Right cardiac atrium (tissue), 5 donors: ENCODE data around the gene SCYL1. TPM values are rescaled to one million over a fixed set of nuclear protein-coding genes. Genes with fewer than 3 reads are reported as not detected.
"Not testable (repeated sequence)": the region's sequence is repeated elsewhere in the genome, so short reads cannot be mapped to it uniquely, and the experiment has no call there.

Experiments
- ATAC-seq, 2 donors: fragments of 200-7000 bp; cut with Tn5 transposase; one replicate each; pipeline versions ENCODE4 v1.8.0 to v1.9.1; 2020; ENCODE audit warnings: moderate library complexity in 2 of 2, mild to moderate bottlenecking in 1 of 2
- DNase-seq, 3 donors: peaks; one replicate each; pipeline ENCODE4 v3.0.0-alpha.2; 2020
- H3K27ac ChIP-seq: one replicate; pipeline ENCODE4 v1.5.1; 2013; ENCODE audit warnings: mild to moderate bottlenecking, low read length, control low read depth, moderate library complexity
- H3K27me3 ChIP-seq: one replicate; pipeline ENCODE4 v1.6.1; 2013; ENCODE audit not compliant: control insufficient read depth, insufficient read depth
- H3K4me1 ChIP-seq: one replicate; pipeline ENCODE4 v1.6.1; 2013; ENCODE audit warnings: low read length; ENCODE audit not compliant: control insufficient read depth, insufficient read depth
- H3K4me3 ChIP-seq: one replicate; pipeline ENCODE4 v1.5.1; 2013; ENCODE audit warnings: low read length, control low read depth
- H3K9me3 ChIP-seq: one replicate; pipeline ENCODE4 v1.6.1; 2013; ENCODE audit warnings: low read length; ENCODE audit not compliant: control insufficient read depth
- WGBS: extraction: QIAGEN DNeasy Blood & Tissue Kit; methylation state at CpG from one replicate; pipeline ENCODE4 v1.1.7; 2013; 5-methylcytosine and 5-hydroxymethylcytosine counted together
- intact Hi-C, 4 donors: fragments of 100-400 bp; cut with DNase I; formaldehyde crosslinking; loops; one replicate each; pipeline versions ENCODE4 v1.11.0 to v1.14.0; 2022 to 2023
- polyA plus RNA-seq: library from polyadenylated mRNA; stranded (reverse); fragments of 200-250 nt; gene quantifications from one replicate; pipeline ENCODE4 v1.2.3, GENCODE V29; 2013
- total RNA-seq, 4 donors: library from RNA; stranded (reverse); fragmentation: NEBNext Ultra II Directional; extraction: Animal tissue kit (Norgen Biotek cat#: 25700); gene quantifications; one replicate each; pipeline ENCODE4 v1.2.1, GENCODE V29; 2021
- donor health status: healthy with polysubstance abuse.
- donor health status: DM: no; HTN: yes; CAD: no.
- donor health status: DM: no; HTN: no; CAD: no.
- donor health status: DM: no; HTN: yes; CAD: no; lungs with severe emphysema.
- donor health status: DM: yes; HTN: yes; CAD: no.

The SCYL1 gene
- total and polyA plus RNA-seq, 5 donors, result 56.6 to 65.2 (median 61.9) TPM

DNA sequence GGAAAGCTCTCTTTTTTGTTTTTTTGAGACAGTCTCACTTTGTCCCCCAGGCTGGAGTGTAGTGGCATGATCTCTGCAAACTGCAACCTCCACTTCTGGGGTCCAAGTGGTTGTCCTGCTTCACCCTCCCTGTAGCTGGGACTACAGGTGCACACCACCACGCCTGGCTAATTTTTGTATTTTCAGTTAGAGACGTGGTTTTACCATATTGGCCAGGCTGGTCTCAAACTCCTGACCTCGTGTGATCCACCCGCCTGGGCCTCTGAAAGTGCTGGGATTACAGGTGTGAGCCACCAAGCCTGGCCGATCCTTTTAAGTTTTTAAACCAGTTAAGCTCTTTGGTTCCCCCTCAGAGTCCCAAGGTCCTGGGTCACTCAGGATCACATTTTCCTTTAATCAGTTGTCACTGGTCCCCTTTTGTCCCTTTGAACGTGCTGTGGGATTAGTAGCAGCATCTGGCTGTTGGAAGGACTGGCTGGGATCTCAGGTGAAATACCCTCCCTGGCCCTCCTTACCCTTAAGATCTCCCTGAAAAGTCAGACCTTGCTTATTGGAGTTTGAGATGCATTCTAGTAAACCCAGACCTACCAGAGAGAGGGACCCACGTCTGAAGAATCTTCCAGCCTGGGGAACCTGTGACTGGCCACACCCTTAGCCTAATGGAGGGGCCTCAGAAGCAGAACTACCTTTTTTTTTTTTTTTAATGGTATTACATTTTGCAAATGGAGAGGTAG, 17.9 kb upstream of the SCYL1 start:
- Histone ChIP-seq H3K27me3 (no peaks in the 10 kb centered on the region), H3K4me3 (no peak overlapping the region), H3K9me3 (no peaks in the 10 kb centered on the region), H3K4me1 (no peaks in the 10 kb centered on the region), H3K27ac (peak overlapping the region; percentile 99)
- intact Hi-C loops, result loop anchor here in 2 of 4 donors (5.0 kb wide), 2 partner anchors 35 to 90 kb away; no protein-coding TSS in a partner anchor
- peak in 2 of 3 donors; percentile 25 to 55 for DNase-seq
- 17% methylated on average over 7 of the region's 7 CpGs for WGBS
- ATAC-seq, result peak; percentile 28 to 44

DNA sequence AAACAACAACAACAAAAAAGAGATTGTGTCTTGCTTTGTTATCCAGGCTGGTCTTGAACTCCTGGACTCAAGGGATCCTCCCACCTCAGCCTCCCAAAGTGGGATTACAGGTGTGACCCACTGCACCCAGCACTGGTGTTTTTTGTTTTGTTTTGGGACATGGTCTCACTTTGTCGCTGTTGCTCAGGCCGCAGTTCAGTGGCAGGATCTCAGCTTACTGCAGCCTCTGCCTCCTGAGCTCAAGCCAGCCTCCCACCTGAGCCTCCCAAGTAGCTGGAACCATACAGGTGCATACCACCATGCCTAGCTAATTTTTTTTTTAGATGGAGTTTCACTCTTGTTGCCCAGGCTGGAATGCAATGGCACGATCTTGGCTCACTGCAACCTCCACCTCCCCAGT, 12.6 kb upstream of the SCYL1 start:
- not testable (repeated sequence) for ATAC-seq, H3K9me3 ChIP-seq, H3K27ac ChIP-seq, H3K4me3 ChIP-seq, H3K27me3 ChIP-seq, H3K4me1 ChIP-seq
- intact Hi-C loops, result loop anchor here in 3 of 4 donors (5.0 to 10.0 kb wide), 3 partner anchors 35 to 128 kb away; partner anchors contain the start of genes FRMD8 (in 1 of the 3) and SLC25A45 (in 1 of the 3)
- 93% methylated on average over 3 of the region's 3 CpGs for WGBS
- DNase-seq, result peak in 1 of 3 donors; percentile 9

DNA sequence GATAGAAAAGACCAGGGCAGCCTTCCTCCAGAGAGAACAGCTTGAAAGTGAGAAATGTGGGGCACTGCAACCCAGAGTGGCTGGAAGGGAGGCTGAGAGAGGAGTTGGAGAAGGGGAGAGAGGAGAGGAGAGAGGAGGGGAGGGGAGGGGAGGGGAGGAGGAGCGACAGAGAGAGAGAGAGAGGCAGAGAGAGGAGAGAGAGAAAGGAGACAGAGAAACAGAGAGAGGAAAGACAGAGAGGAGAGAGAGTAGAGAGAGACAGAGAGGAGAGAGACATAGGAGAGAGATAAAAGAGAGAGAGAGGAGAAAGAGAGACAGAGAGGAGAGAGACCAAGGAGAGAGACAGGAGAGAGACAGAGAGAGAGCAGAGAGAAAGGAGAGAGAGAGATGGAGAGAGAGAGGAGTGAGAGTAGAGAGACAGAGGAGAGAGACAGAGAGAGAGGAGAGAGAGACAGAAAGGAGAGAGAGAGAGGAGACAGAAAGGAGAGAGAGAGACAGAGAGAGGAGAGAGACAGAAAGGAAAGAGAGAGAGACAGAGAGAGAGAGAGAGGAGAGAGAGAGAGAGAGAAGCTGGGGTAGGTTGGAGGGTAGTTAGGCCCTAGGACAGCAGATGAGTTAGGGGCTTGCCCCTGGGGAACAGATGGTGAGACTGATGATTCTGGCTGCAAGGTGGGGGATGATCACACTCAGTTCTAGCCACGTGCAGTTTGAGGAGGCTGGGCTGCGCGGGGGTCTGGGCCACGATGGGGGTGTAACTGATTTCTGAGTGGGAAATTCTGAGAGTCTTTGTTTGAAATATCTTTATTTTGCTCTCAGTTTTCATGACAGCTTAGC, 8.5 kb upstream of the SCYL1 start:
- H3K27me3 ChIP-seq, result no peaks in the 10 kb centered on the region
- ATAC-seq, result no peak
- no peak overlapping the region for H3K4me3 ChIP-seq

DNA sequence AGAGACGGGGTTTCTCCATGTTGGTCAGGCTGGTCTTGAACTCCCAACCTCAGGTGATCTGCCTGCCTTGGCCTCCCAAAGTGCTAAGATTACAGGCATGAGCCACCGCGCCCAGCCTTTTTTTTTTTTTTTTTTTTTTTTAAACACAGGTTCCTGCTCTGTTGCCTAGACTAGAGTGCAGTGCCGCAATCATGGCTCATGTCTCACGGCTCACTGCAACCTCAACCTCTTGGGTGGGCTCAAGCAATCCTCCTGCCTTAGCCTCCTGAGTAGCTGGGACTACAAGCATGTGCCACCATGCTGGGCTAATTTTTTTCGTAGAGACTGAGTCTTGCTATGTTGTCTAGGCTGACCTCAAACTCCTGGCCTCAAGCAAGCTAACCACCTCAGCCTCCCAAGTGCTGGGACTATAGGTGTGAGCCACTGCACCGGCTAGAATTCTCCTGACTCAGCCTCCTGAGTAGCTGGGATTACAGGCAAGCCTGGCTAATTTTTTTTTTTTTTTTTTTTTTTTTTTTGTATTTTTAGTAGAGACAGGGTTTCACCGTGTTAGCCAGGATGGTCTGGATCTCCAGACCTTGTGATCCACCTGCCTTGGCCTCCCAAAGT, 5.8 kb upstream of the SCYL1 start:
- H3K27me3 ChIP-seq, H3K27ac ChIP-seq, ATAC-seq, H3K9me3 ChIP-seq, DNase-seq, H3K4me1 ChIP-seq, H3K4me3 ChIP-seq: not testable (repeated sequence)
- intact Hi-C loops, result loop anchor here in 3 of 4 donors (5.0 to 10.0 kb wide), 3 partner anchors 134 to 157 kb away; partner anchors contain the start of genes FRMD8 (in 1 of the 3) and SLC25A45 (in 1 of the 3)
- 86% methylated on average over 8 of the region's 8 CpGs for WGBS

More for the DNA sequence above, 8.5 kb upstream of the SCYL1 start:
- Histone ChIP-seq H3K4me1 (no peaks in the 10 kb centered on the region), H3K27ac (no peak overlapping the region), H3K9me3 (no peaks in the 10 kb centered on the region)
- no peak for DNase-seq
- 66% methylated on average over 5 of the region's 5 CpGs for WGBS
- intact Hi-C loops, result loop anchor here in 3 of 4 donors (5.0 to 10.0 kb wide), 3 partner anchors 132 to 154 kb away; partner anchors contain the start of genes FRMD8 (in 1 of the 3) and SLC25A45 (in 1 of the 3)

DNA sequence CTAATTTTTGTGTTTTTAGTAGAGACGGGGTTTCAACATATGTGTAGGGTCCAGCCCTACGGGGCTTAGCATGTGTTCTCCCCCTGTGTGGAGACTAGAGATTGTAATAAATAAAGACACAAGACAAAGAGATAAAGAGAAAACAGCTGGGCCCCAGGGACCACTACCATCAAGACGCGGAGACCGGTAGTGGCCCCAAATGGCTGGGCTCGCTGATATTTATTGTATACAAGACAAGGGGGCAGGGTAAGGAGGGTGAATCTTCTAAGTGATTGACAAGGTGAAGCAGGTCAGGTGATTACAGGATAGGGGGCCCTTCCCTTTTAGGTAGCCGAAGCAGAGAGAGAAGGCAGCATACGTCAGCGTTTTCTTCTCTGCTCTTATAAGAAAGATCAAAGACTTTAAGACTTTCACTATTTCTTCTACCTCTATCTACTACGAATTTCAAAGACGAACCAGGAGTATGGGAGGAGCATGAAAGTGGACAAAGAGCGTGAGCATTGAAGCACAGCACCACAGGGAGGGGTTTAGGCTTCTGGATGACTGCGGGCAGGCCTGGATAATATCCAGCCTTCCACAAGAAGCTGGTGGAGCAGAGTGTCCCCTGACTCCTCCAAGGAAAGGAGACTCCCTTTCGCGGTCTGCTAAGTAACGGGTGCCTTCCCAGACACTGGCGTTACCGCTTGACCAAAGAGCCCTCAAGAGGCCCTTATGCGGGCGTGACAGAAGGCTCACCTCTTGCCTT, 2.9 kb upstream of the SCYL1 start:
- H3K9me3 ChIP-seq, intact Hi-C loops, DNase-seq, H3K27ac ChIP-seq, H3K4me3 ChIP-seq, ATAC-seq, H3K27me3 ChIP-seq, H3K4me1 ChIP-seq: not testable (repeated sequence)
- WGBS, result 77% methylated on average over 20 of the region's 20 CpGs

DNA sequence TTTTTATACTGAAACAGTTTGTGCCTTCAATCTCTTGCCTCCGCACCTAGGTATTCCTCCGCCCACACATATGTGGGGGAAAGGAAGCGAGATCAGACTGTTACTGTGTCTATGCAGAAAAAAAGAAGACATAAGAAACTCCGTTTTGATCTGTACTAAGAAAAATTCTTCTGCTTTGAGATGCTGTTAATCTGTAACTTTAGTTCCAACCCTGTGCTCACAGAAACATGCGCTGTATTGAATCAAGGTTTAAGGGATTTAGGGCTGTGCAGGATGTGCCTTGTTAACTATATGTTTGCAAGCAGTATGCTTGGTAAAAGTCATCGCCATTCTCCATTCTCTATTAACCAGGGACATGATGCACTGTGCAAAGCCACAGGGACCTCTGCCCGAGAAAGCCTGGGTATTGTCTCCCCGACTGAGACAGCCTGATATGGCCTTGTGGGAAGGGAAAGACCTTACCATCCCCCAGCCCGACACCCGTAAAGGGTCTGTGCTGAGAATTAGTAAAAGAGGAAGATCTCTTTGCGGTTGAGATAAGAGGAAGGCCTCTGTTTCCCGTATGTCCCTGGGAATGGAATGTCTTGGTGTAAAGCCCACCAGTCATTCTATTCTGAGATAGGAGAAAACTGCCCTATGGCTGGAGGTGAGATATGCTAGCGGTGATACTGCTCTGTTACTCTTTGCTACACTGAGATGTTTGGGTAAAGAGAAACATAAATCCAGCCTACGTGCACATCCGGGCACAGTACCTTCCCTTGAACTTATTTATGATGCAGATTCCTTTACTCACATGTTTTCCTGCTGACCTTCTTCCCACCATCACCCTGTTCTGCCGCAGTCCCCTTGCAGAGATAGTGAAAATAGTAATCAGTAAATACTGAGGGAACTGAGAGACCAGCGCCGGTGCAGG, 1.9 kb upstream of the SCYL1 start:
- H3K27ac ChIP-seq, H3K4me3 ChIP-seq, H3K9me3 ChIP-seq, H3K27me3 ChIP-seq, intact Hi-C loops, H3K4me1 ChIP-seq, ATAC-seq: not testable (repeated sequence)
- DNase-seq, result peak in 1 of 3 donors; percentile 5
- 65% methylated on average over 18 of the region's 18 CpGs for WGBS

DNA sequence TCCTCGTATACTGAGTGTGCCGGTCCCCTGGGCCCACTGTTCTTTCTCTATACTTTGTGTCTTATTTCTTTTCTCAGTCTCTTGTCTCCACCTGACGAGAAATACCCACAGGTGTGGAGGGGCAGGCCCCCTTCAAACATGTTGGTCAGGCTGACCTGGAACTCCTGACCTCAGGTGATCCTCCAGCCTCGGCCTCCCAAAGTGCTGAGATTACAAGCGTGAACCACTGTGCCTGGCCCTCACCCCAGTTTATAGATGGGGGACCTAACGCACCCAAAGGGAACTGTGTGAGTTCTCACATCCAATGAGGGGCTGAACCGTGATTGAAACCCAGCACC, 1.3 kb upstream of the SCYL1 start:
- H3K9me3 ChIP-seq, ATAC-seq, H3K4me3 ChIP-seq, H3K4me1 ChIP-seq, H3K27ac ChIP-seq, H3K27me3 ChIP-seq, intact Hi-C loops: not testable (repeated sequence)
- DNase-seq, result peak in 2 of 3 donors; percentile 12 to 54
- WGBS, result 89% methylated on average over 7 of the region's 7 CpGs

DNA sequence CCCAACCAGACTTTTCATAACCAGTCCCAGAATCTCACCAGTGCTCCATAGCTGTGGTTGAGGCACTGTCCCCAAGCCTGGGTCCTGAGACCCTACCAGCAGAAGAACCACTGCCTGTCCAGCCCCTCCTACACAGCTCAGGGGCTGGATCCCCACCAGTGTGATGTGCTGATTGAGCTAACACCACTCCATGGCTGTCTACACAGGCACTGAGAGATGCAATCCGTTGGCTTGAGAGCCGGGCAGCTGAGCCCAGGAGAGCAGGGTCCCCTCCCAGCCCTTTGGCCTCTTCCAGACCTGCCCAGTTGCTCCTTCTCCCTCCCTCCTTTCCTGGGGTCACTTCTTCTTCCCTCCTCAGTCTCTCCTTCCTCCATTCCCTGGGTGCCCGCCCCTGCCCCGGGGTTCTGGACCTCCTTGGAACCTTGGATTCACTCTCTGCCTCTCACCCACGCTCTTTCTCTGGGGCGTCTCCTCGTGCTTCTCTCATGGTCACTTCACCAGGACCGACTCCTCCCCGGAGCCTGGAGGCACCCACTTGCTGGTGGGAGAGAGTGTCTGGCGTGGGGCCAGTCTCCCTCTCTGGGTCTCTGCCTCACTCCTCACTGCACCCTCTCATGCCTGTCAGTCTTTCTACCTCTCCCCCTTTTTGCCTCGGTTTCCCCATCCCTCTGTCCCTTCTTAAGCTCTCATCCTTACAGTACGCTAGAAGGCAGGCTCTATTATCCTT, 706 bp upstream of the SCYL1 start:
- Histone ChIP-seq H3K27me3 (no peaks in the 10 kb centered on the region), H3K27ac (peak overlapping the region; percentile 89), H3K9me3 (no peaks in the 10 kb centered on the region), H3K4me3 (peak overlapping the region; percentile 54), H3K4me1 (peaks cover 9% of the 10 kb centered on the region)
- DNase-seq, result peak; percentile 74 to 86 (median 82)
- WGBS, result 33% methylated on average over 12 of the region's 12 CpGs
- intact Hi-C loops, result no loop called here
- ATAC-seq, result peak; percentile 31 to 49
